HG02840 (cell line): ENCODE data around the gene SLC25A20.
"Not testable (repeated sequence)": the region's sequence is repeated elsewhere in the genome, so short reads cannot be mapped to it uniquely, and the experiment has no call there.

ENCODE experiments used
- ATAC-seq: cut with Tn5 transposase; IDR thresholded peaks from one replicate; pipeline ENCODE4 v1.9.1; 2021; ENCODE audit warnings: mild to moderate bottlenecking, moderate library complexity, moderate number of reproducible peaks; ENCODE audit not compliant: unreplicated experiment, low FRiP score

SLC25A20 gene

DNA sequence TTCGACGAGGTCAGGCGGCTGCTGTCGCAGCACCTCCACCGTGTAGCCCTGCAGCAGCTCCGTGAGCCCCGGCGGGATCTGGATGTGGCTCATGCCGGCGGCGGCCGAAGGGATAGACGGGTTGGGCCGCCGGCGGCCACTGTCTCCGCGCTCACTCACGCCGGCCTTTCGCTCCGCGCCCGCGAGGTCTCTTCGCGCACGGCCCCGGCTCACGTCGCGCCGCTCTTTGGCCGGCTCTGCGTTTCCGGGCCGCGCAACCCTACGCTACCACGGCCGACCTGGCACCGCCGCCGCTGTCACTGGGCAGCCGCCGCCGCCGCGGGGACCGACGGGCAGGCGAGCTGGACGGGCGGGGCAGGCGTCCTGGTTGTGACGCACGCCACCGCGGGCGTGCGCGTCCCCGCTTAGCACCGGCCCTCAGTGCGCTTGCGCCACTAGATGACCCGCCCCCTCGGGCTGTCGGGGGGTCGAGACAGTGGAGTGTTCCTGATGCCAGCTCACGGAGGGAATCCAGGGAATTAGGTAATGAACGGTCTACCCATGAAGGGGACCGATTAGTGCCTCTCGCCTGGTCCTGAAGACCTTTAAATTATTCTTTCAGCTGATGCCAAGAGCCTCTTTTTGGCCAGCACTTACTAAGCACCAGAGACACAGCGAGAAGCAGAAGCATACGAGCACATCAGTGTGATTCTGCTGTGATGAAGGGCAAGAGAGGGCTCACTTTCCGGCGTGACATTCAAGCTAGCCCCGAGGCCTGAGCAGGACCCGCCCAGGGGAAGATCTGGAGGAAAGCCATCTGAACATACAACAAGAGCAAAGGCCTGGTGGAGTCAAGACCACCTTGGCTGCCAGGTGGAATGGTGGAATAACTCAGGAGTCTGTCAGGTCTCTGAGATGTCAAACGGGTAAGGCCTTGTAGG is 50.9 kb downstream of the SLC25A20 start, which contains the start of gene PRKAR2A:
Gene PRKAR2A (minus strand): TSS at position 371 of the 920 bp plus-strand sequence. CDS start 278 bp downstream, at position 93.
- peak; percentile 93 for ATAC-seq

DNA sequence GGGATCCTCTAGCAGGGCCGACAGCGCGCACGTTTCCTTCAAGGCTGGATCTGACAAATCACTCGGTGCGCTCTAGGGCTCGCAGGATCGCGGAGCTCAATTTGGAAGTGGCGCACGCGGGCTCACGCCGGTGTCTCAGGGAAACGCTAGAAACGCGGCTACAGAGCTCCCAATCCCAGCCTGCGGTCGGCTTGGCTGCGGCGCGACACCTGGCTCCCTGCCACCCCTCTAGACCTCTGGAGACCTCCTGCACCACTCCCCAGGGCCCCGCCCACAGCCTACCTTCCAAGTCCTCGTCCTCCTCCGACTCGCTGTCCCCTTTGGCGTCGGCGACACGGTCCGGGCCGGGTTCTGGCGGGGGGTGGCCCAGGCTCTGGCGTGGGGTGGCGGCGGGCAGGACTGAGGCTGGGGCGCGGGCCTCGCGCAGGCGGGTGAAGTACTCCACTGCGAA is 51.6 kb downstream of the SLC25A20 start:
- peak; percentile 17 for ATAC-seq

DNA sequence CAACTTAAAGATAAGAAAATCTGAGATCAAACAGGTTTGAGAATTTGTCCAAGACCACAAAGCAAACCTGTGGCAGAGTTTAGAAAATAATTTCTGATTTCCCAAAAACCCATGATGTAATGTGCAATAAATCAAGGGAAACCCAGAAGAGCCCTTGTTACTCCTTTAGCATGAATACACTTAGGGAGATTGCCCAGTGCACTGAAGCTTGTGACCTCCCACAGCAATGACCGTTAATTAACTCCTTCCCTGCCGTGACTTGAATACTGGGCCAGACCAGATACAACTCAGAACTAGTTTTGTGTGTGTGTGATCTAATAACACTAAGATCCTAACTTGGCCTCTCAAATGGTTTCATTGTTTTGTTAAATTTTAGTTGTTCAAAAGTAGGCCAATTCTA is 53.5 kb downstream of the SLC25A20 start:
- no peak for ATAC-seq

DNA sequence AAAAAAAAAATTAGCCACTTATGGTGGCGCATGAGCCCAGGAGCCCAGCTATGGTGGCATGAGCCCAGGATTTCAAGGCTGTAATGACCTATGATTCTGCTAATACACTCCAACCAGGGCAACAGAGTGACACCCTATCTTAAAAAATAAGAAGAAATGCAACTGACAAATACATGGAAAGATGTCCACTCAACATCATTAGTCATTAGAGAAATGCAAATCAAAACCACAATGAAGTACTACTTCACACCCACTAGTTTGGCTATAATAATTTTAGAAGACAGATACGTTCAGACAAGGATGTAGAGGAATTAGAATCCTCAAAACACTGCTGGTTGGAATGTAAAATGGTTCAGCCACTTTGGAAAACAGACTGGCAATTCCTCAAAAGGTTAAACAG is 61.5 kb downstream of the SLC25A20 start:
- no peak for ATAC-seq

DNA sequence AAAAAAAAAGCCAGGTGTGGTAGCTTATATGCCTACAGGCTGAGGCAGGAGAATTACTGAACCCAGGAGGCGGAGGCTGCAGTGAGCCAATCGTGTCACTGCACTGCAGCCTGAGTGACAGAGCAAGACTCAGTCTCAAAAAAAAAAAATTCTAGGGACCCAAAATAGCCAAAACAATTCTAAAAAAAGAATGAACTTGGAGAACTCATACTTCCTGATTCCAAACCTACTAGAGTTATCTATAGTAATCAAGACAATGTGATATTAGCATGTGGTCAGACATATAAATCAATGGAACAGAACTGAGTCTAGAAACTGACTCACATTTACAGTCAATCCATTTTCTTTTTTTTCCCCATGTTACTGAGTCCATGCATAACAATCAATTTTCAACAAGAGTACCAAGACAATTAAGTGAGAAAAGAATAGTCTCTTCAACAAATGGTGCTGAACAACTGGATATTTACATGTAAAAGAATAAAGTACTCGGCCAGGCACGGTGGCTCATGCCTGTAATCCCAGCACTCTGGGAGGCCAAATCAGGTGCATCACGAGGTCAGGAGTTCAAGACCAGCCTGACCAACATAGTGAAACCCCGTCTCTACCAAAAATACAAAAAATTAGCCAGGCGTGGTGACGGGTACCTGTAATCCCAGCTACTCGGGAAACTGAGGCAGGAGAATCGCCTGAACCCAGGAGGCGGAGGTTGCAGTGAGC is 62.9 kb downstream of the SLC25A20 start:
- no peak for ATAC-seq

DNA sequence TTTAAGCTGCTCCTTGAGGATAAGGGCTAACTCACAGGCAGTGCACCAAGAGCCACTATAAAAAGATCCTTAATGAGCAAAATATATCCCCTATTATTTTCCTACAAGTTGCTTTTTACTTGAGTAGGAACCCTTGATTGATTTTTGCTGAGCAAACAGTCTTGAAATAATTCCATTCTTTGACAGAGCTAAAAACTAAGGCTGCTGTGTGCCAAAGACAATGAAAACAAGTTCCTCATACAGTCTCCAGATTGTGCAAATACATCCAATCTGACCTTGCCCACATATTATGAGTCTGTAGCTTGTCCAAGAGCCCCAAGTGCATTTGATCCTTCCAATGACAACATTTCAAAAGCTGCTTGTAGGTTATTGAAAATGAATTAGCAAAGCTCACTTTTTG is 66.0 kb downstream of the SLC25A20 start:
- ATAC-seq: no peak

DNA sequence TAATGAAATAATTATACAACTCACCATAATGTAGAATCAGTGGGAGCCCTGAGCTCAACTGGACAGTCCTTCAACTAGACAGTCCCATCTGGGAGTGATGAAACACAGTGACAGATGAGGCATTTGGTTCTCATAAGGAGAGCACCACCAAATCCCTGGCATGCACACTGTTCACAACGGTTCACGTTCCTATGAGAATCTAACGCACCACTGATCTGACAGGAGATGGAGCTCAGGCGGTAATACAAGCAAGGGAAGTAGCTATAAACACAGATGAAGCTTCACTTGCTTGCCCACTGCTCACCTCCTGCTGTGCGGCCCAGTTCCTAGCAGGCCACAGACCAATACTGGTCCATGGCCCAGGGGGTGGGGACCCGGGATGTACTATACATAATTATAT is 68.0 kb downstream of the SLC25A20 start:
- no peak for ATAC-seq

DNA sequence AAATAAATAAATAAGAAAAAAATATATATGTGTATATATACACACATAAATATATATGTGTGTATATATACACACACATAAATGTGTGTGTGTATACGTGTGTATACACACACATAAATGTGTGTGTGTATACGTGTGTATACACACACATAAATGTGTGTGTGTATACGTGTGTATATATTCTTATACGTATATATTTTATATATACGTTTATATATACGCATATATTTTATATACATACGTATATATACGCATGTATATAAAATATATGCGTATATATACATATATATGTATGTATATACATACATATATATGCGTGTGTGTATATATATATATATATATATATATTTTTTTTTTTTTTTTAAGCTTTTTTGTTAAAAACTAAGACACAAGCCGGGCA is 69.2 kb downstream of the SLC25A20 start:
- not testable (repeated sequence) for ATAC-seq

DNA sequence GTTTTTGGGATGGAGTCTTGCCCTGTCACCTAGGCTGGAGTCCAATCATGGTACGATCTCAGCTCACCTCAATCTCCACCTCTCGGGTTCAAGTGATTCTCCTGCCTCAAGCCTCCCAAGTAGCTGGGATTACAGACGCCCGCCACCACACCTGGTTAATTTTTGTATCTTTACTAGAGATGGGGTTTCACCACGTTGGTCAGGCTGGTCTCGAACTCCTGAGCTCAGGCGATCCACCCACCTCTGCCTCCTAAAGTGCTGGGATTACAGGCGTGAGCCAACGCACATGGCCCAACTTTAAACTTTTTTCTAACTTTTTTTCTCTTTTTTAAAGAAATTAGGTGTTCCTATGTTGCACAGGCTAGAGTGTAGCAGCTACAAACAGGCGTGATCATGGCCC is 70.8 kb downstream of the SLC25A20 start:
- ATAC-seq: not testable (repeated sequence)

DNA sequence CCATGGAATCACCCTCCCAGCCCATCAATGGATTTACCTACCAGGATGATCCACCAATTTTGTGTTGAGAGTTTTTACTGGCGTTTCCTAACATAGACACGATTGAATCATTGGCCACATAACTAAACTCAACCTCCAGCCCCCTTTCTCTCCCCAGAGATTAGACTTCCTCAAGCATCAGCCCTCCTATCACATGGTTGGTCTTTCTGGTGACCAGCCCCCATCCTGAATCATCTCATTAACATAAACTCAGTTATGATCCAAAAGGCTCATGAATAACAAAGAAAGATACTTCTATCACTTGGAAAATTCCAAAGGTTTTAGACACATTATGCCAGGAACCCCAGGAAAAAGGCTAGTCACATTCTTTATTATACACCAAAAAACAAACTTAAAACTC is 72.2 kb downstream of the SLC25A20 start:
- ATAC-seq: no peak

DNA sequence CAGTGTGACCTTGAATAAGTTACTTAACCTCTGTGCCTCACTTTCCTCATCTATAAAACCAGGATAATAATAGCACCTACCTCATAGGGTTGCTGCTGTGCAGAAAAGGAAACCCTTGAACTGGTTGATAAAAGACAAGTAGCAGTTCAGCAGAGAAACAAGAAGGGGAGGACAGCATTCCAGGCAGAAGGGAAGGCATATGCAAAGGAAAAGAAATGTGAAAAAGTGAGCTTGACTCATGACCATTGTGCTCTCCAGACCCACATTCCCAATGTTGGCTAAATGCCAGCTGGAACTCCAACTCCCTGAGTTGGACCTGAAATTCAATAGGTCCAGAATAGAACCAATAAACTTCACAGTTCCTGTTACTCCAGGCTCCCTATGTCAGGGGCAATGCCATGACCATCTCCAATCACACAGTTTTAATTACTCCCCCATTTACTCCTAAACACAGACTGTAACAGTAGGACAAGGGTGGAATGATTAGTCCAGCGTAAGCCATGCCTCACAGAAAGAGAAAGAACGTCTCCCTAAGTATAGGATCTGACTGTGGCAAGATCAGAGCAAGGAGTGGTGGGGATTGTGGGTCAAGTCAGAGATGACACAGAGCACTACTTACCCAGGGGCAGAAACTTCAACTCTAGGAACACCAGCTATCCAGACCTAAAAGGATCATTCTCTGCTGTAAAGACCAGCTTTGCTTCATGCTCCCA is 77.9 kb downstream of the SLC25A20 start:
- no peak for ATAC-seq

DNA sequence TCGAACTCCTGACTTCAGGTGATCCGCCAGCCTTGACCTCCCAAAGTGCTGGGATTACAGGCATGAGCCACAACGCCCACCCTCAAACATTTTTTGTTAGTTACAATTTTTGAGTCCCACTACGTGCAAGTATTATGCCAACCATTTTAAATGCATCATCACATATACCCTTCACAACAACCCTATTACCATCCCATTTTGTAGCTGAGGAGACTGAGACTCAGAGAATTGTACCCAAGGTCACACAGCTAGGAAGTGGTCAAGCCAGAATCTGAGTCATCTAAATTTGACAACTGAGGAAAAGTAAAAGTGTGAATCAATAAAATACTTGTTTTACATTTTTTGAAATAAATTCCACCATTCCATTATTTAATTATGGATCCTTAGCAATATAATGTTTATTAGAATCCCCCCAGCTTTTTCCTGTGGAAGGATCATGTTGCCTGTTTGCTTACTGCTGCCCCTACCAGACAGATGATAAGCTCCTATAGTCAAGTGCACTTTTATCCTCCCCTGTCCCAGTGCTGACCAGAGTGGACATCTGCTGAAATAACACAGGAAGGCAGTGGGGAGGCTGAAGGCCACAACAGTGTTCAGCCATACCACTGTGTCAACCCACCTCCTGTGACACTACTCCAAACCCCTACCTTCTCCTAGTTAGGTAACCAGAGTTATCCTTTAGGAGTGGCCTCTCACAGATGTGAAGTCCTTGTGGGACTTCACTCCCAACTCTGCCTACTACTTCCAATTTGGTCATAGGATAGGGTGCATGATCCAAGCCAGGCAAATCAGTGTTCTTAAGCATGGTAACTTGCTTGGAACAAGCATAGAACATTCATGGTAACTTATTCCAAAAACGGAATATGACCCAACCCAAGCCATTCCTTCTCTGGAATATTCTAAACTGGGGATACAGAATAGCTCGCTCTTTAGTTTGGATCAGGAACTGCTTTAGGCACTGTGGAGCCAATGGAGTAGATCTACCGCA is 79.2 kb downstream of the SLC25A20 start:
- no peak for ATAC-seq

DNA sequence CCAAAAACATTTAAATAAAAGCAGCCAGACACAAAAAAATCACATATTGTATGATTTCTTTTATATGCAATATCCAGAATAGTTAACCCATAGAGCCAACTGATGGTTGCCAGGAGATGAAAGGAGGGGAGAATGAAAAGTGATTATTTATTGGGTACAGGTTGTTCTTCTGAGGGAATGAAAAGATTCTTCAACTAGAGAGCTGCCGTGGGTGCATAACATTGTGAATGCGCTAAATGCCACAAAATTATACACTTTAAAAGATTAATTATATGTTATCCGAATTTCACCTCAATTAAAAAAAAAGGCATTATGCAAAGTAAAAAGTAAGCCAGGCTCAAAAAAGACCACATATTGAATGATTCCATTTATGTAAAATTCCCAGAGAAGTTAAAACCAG is 87.2 kb downstream of the SLC25A20 start:
- no peak for ATAC-seq
